WTC11 (cell line): Measurements from ENCODE around the gene TMEM60. TPM values are rescaled to one million over a fixed set of nuclear protein-coding genes. Genes with fewer than 3 reads are reported as not detected.

Experiments used
- ATAC-seq: fragments of 200-7000 bp; cut with Tn5 transposase; 2 replicates; pipeline ENCODE4 v1.10.0; 2021; ENCODE audit warnings: mild to moderate bottlenecking, moderate library complexity
- CTCF ChIA-PET: fragments of 300-600 bp; sonication (Branson Sonifier 250); formaldehyde crosslinking; loops from one replicate; lab custom pipeline; 2021; ENCODE audit warnings: antibody characterized with exemption; lab: Charles Lee
- POLR2A ChIA-PET: fragments of 350-600 bp; sonication (Branson Sonifier 250); formaldehyde crosslinking; loops from one replicate; lab custom pipeline; 2021; ENCODE audit warnings: antibody characterized with exemption; lab: Charles Lee
- DNase-seq: peaks from one replicate; pipeline ENCODE4 v3.0.0; 2021; ENCODE audit warnings: low spot score
- H3K27ac Mint-ChIP-seq: 2 replicates; pipeline ENCODE4 v1.8.0; 2021; ENCODE audit warnings: mixed read lengths
- H3K27me3 Mint-ChIP-seq: 2 replicates; pipeline ENCODE4 v1.8.0; 2021; ENCODE audit warnings: low read depth, mild to moderate bottlenecking, moderate library complexity, mixed read lengths
- H3K36me3 Mint-ChIP-seq: 2 replicates; pipeline ENCODE4 v1.8.0; 2021; ENCODE audit warnings: mixed read lengths
- H3K4me1 Mint-ChIP-seq: 2 replicates; pipeline ENCODE4 v1.8.0; 2022; ENCODE audit warnings: mixed read lengths
- H3K4me3 Mint-ChIP-seq: 2 replicates; pipeline ENCODE4 v1.8.0; 2021; ENCODE audit warnings: mild to moderate bottlenecking, moderate library complexity, mixed read lengths
- H3K9me3 Mint-ChIP-seq: 2 replicates; pipeline ENCODE4 v1.8.0; 2021; ENCODE audit warnings: mixed read lengths
- AFF4 ChIP-seq: sonication (generic); formaldehyde crosslinking; IDR thresholded peaks from 2 replicates; pipeline ENCODE4 v1.8.1; 2023; ENCODE audit warnings: mild to moderate bottlenecking, missing genetic modification reagents, borderline replicate concordance
- ATF1 ChIP-seq: sonication (generic); formaldehyde crosslinking; IDR thresholded peaks from 2 replicates; pipeline ENCODE4 v1.8.1; 2023; ENCODE audit warnings: mild to moderate bottlenecking, moderate library complexity, missing genetic modification reagents
- ATF2 ChIP-seq: sonication (generic); formaldehyde crosslinking; IDR thresholded peaks from 2 replicates; pipeline ENCODE4 v1.8.1; 2022; ENCODE audit warnings: low read depth, missing genetic modification reagents, borderline replicate concordance
- FOXP4 ChIP-seq: sonication (generic); formaldehyde crosslinking; IDR thresholded peaks from 2 replicates; pipeline ENCODE4 v1.8.0; 2022; ENCODE audit warnings: mild to moderate bottlenecking, missing genetic modification reagents
- HMGXB4 ChIP-seq: sonication (generic); formaldehyde crosslinking; IDR thresholded peaks from 2 replicates; pipeline ENCODE4 v1.8.1; 2023; ENCODE audit warnings: mild to moderate bottlenecking, moderate library complexity, missing genetic modification reagents
- KAT7 ChIP-seq: sonication (generic); formaldehyde crosslinking; IDR thresholded peaks from 2 replicates; pipeline ENCODE4 v1.8.1; 2023; ENCODE audit warnings: missing genetic modification reagents, mild to moderate bottlenecking, borderline replicate concordance
- MYBL2 ChIP-seq: sonication (generic); formaldehyde crosslinking; IDR thresholded peaks from 2 replicates; pipeline ENCODE4 v1.8.1; 2023; ENCODE audit warnings: mild to moderate bottlenecking, moderate library complexity, missing genetic modification reagents
- NR2C2 ChIP-seq: sonication (generic); formaldehyde crosslinking; IDR thresholded peaks from 2 replicates; pipeline ENCODE4 v1.8.0; 2022; ENCODE audit warnings: mild to moderate bottlenecking, missing genetic modification reagents
- PREB ChIP-seq: sonication (generic); formaldehyde crosslinking; IDR thresholded peaks from 2 replicates; pipeline ENCODE4 v1.8.1; 2022; ENCODE audit warnings: mild to moderate bottlenecking, missing genetic modification reagents, moderate library complexity, borderline replicate concordance
- SMAD3 ChIP-seq: sonication (generic); formaldehyde crosslinking; IDR thresholded peaks from 2 replicates; pipeline ENCODE4 v1.8.0; 2022; ENCODE audit warnings: missing genetic modification reagents, mild to moderate bottlenecking, borderline replicate concordance
- SP1 ChIP-seq: sonication (generic); formaldehyde crosslinking; conservative IDR thresholded peaks from 2 replicates; pipeline ENCODE4 v1.8.1; 2022; ENCODE audit warnings: missing genetic modification reagents
- STAT6 ChIP-seq: sonication (generic); formaldehyde crosslinking; conservative IDR thresholded peaks from 2 replicates; pipeline ENCODE4 v1.8.1; 2023; ENCODE audit warnings: mild to moderate bottlenecking, low read depth, missing genetic modification reagents, moderate library complexity
- ZBTB43 ChIP-seq: sonication (generic); formaldehyde crosslinking; IDR thresholded peaks from 2 replicates; pipeline ENCODE4 v1.8.1; 2023; ENCODE audit warnings: mild to moderate bottlenecking, missing genetic modification reagents
- ZNF219 ChIP-seq: sonication (generic); formaldehyde crosslinking; IDR thresholded peaks from 2 replicates; pipeline ENCODE4 v1.8.0; 2023; ENCODE audit warnings: missing genetic modification reagents, mild to moderate bottlenecking, borderline replicate concordance
- ZNF232 ChIP-seq: sonication (generic); formaldehyde crosslinking; IDR thresholded peaks from 2 replicates; pipeline ENCODE4 v1.8.0; 2022; ENCODE audit warnings: mild to moderate bottlenecking, missing genetic modification reagents
- ZNF317 ChIP-seq: sonication (generic); formaldehyde crosslinking; IDR thresholded peaks from 2 replicates; pipeline ENCODE4 v1.8.1; 2023; ENCODE audit warnings: low read depth, mild to moderate bottlenecking, moderate library complexity, missing genetic modification reagents, borderline replicate concordance
- ZNF396 ChIP-seq: fragments of 250-450 bp; sonication (Bioruptor Pico); IDR thresholded peaks from 2 replicates; pipeline ENCODE4 v1.8.0; 2021; ENCODE audit warnings: mild to moderate bottlenecking, moderate library complexity, borderline replicate concordance
- ZNF416 ChIP-seq: fragments of 250-450 bp; sonication (Bioruptor Pico); IDR thresholded peaks from 2 replicates; pipeline ENCODE4 v1.9.0; 2021; ENCODE audit warnings: mild to moderate bottlenecking, inconsistent platforms
- ZNF512 ChIP-seq: sonication (generic); formaldehyde crosslinking; IDR thresholded peaks from 2 replicates; pipeline ENCODE4 v1.8.1; 2022; ENCODE audit warnings: missing genetic modification reagents, borderline replicate concordance
- total RNA-seq: library from RNA; stranded (reverse); gene quantifications from 3 replicates; pipeline ENCODE4 v1.2.3, GENCODE V29; 2021

The TMEM60 gene
- total RNA-seq, 1 experiment from 2014 or later: 21.5 TPM

- no peak for TF ChIP-seq AFF4 (CRISPR knock-in tag)
- no peak for TF ChIP-seq SMAD3 (CRISPR knock-in tag)
- TF ChIP-seq ATF2 (CRISPR knock-in tag): no peak
- TF ChIP-seq ATF1 (CRISPR knock-in tag): no peak
Measured at GRCh38 chr7:77788327-77788902, 9.8 kb downstream of the TMEM60 start (continued).

GRCh38 chr7:77786741-77787140, 11.5 kb downstream of the TMEM60 start:
- POLR2A ChIA-PET: no interaction called here
- peaks cover 10% of the 10 kb centered on the region for H3K4me1 Mint-ChIP-seq
- no peak overlapping the region for H3K27ac Mint-ChIP-seq
- CTCF ChIA-PET: interaction anchor here (0.6 kb wide), 1 partner anchor 9 kb away, joined by 3 read pairs; no protein-coding TSS in a partner anchor
- no peak overlapping the region for H3K4me3 Mint-ChIP-seq
- no peaks in the 10 kb centered on the region for H3K36me3 Mint-ChIP-seq
- DNase-seq (no peak), ATAC-seq (no peak)
- no peaks in the 10 kb centered on the region for H3K9me3 Mint-ChIP-seq
- no peaks in the 10 kb centered on the region for H3K27me3 Mint-ChIP-seq
- TF ChIP-seq FOXP4 (CRISPR knock-in tag) (no peak), HMGXB4 (CRISPR knock-in tag) (no peak), ZNF219 (CRISPR knock-in tag) (no peak), NR2C2 (CRISPR knock-in tag) (no peak), PREB (CRISPR knock-in tag) (no peak), ZNF317 (CRISPR knock-in tag) (no peak), SP1 (CRISPR knock-in tag) (no peak), ZNF232 (CRISPR knock-in tag) (no peak), ZNF396 (no peak), ZBTB43 (CRISPR knock-in tag) (no peak), ZNF512 (CRISPR knock-in tag) (no peak), STAT6 (CRISPR knock-in tag) (no peak), ZNF416 (CRISPR knock-in tag) (no peak), SMAD3 (CRISPR knock-in tag) (no peak), KAT7 (no peak), MYBL2 (CRISPR knock-in tag) (no peak)
